ENCODE measurements around the gene AOPEP. TPM values are rescaled to one million over a fixed set of nuclear protein-coding genes. Genes with fewer than 3 reads are reported as not detected.

AOPEP gene
- total RNA-seq, 1 experiment from 2014 or later: 15.0 TPM

DNA sequence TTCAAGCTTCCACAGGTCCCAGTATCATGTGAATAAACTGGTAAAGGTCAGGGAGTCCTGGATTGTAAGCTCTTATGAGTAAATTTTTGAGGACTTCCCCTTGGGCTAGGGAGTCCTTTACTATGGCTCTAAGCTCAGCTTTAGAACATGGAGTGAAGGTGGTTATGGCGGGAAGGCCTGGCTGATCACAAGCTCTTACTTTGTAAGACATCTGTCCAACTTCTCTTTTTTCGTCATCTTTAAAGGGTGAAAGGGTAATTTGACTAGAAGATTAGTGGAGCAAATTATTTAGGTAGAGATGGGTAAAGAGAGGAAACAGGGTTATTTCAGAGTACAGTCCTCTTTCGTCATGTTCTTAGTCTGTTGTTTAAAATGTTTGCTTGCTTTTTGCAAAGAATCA lies 155.4 kb downstream of the AOPEP start:
- Histone ChIP-seq H3K56ac (ENCODE audit: insufficient read length, low read depth, low read length) (no peak overlapping the region), H3K4me1 (ENCODE audit: insufficient read depth, low read length) (0 out of 2 replicates have a peak, but pooled peaks cover 4% of the 10 kb centered on the region), H3K4ac (ENCODE audit: low read depth, low read length) (no peak overlapping the region), H3K14ac (ENCODE audit: insufficient read depth, low read length) (no peak overlapping the region), H3K4me2 (ENCODE audit: insufficient read depth, insufficient read length, low read length) (no peak overlapping the region), H4K5ac (ENCODE audit: insufficient read length, low read depth, low read length) (no peak overlapping the region), H3K9me3 (ENCODE audit: control insufficient read depth, low read depth, low read length) (no peaks in the 10 kb centered on the region), H3K79me1 (ENCODE audit: insufficient read depth, low read depth, low read length, poor library complexity, severe bottlenecking) (no peaks in the 10 kb centered on the region), H3K23me2 (ENCODE audit: insufficient read length, low read depth, low read length, poor library complexity, severe bottlenecking) (no peaks in the 10 kb centered on the region), H2BK15ac (ENCODE audit: low read depth, low read length) (no peak overlapping the region), H4K20me1 (ENCODE audit: control insufficient read depth, insufficient read depth, insufficient read length) (no peaks in the 10 kb centered on the region), H3K9ac (ENCODE audit: extremely low read depth, insufficient read length, low read length) (no peak overlapping the region), H3K27me3 (ENCODE audit: insufficient read depth, low read length) (no peaks in the 10 kb centered on the region), H3K23ac (ENCODE audit: insufficient read length, low read depth, low read length) (no peak overlapping the region), H4K91ac (ENCODE audit: insufficient read length, low read depth, low read length) (no peak overlapping the region), H3T11ph (ENCODE audit: low read length) (no peak overlapping the region), H2BK5ac (ENCODE audit: insufficient read length, low read length) (no peak overlapping the region), H3K18ac (ENCODE audit: insufficient read length, low read depth, low read length) (no peak overlapping the region), H3K79me2 (ENCODE audit: insufficient read depth, low read length) (no peaks in the 10 kb centered on the region), H2BK120ac (ENCODE audit: low read depth, low read length, poor library complexity, severe bottlenecking) (no peak overlapping the region), H2BK20ac (ENCODE audit: low read depth, low read length, poor library complexity, severe bottlenecking) (no peak overlapping the region), H3K27ac (ENCODE audit: insufficient read length, low read depth, low read length) (no peak overlapping the region), H2AFZ (ENCODE audit: low read length) (no peak overlapping the region), H4K8ac (replicated peaks; ENCODE audit: insufficient read length, low read depth, low read length) (no peak overlapping the region), H2AK5ac (ENCODE audit: insufficient read length, low read length) (no peak overlapping the region), H2BK12ac (ENCODE audit: insufficient read length, low read depth, low read length) (no peak overlapping the region)
- Mint-ChIP-seq H3K36me3 (ENCODE audit: insufficient read depth in 1 of 3, low read depth in 3 of 3) (no peaks in the 10 kb centered on the region), H3K27ac (no peak overlapping the region), H3K27me3 (ENCODE audit: low read depth) (no peaks in the 10 kb centered on the region), H3K4me1 (peaks cover 12 to 17% of the 10 kb centered on the region in 2 experiments), H3K4me3 (no peak overlapping the region), H3K9me3 (no peaks in the 10 kb centered on the region)
- TF ChIP-seq, protein P1, sequence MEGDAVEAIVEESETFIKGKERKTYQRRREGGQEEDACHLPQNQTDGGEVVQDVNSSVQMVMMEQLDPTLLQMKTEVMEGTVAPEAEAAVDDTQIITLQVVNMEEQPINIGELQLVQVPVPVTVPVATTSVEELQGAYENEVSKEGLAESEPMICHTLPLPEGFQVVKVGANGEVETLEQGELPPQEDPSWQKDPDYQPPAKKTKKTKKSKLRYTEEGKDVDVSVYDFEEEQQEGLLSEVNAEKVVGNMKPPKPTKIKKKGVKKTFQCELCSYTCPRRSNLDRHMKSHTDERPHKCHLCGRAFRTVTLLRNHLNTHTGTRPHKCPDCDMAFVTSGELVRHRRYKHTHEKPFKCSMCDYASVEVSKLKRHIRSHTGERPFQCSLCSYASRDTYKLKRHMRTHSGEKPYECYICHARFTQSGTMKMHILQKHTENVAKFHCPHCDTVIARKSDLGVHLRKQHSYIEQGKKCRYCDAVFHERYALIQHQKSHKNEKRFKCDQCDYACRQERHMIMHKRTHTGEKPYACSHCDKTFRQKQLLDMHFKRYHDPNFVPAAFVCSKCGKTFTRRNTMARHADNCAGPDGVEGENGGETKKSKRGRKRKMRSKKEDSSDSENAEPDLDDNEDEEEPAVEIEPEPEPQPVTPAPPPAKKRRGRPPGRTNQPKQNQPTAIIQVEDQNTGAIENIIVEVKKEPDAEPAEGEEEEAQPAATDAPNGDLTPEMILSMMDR (conservative IDR thresholded peaks at IDR 0.05): no peak
- WGBS (ENCODE audit: extremely low coverage, insufficient read length, low lambda C conversion rate): no CpG with 5 or more reads among the region's 3 CpGs
- no peak for DNase-seq
